ENCODE data around the gene TMEM62. TPM values are rescaled to one million over a fixed set of nuclear protein-coding genes. Genes with fewer than 3 reads are reported as not detected.

The TMEM62 gene
- total RNA-seq, 1 donor from 2014 or later = 26.1 TPM

DNA sequence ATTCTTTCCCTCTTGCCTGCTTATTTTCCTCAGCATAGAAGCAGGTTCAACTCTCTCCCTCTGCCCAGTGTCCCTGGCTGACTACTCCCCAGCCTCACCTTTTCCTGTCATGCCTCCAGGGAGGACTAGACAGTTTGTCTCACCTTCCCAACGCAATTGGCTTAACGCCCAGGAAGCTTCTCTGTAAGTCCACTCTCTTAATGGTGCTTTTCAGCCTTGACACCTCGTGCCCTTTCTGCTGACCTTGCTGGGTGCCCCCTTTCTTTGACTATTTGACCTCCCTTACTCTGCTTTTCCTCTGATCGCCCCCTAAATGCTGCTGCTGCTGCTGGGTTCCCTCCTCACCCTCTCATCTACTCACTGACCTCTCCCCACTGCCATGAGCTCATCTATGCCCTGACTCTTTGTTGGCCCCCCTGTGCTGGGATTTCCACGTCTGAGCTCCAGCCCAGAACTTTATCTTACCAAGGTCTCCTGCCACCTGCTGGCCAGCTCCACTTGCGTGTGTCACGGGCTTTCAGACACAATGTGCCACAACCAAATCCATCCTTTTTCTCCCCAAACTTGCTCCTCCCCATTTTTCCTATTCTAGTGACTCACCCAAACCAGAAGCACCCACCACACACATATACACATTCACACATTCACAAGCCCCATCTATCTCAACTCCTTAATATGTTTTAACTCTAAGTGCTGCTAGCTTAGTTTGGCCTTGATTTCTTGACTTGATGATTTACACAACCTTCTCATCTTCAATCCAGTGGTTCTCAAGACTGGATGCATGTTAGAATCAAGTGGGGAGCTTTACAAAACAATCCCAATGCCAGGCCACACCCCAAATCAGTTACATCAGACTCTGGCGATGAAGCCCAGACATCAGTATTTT is 70.9 kb downstream of the TMEM62 start:
- Histone ChIP-seq H3K36me3 (ENCODE audit: control insufficient read depth, insufficient read depth, low read length) (no peaks in the 10 kb centered on the region), H3K27me3 (ENCODE audit: control insufficient read depth, insufficient read depth, low read length) (peaks cover 9% of the 10 kb centered on the region), H3K4me3 (ENCODE audit: low read depth, low read length) (no peak overlapping the region)
- FAIRE-seq (peak; percentile 43), DNase-seq (ENCODE audit: low read depth) (peak; percentile 55)
- TF ChIP-seq, protein P1, sequence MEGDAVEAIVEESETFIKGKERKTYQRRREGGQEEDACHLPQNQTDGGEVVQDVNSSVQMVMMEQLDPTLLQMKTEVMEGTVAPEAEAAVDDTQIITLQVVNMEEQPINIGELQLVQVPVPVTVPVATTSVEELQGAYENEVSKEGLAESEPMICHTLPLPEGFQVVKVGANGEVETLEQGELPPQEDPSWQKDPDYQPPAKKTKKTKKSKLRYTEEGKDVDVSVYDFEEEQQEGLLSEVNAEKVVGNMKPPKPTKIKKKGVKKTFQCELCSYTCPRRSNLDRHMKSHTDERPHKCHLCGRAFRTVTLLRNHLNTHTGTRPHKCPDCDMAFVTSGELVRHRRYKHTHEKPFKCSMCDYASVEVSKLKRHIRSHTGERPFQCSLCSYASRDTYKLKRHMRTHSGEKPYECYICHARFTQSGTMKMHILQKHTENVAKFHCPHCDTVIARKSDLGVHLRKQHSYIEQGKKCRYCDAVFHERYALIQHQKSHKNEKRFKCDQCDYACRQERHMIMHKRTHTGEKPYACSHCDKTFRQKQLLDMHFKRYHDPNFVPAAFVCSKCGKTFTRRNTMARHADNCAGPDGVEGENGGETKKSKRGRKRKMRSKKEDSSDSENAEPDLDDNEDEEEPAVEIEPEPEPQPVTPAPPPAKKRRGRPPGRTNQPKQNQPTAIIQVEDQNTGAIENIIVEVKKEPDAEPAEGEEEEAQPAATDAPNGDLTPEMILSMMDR (IDR thresholded peaks at IDR 0.05; ENCODE audit: insufficient read depth, low read length, severe bottlenecking) = peak; percentile 83

DNA sequence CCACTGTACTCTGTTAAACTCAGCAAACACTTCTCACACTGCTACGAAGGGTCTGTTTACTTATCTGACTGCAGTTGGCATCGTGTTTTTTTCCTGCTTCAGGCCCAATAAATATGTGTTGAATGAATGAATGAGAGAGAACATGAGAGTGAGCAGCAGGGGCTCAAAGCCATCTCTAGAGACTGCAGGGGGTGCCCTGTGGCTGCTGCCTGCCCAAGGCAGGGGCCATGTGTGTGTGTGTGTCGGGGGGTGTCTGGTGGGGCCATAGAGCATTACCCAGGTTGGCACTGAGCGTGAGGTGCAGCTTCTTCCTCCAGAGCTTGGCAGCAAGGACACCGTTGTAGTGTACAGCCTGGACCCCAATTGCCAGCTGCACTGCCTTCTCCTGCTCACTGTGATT is 72.7 kb downstream of the TMEM62 start:
- Histone ChIP-seq H3K27me3 (ENCODE audit: control insufficient read depth, insufficient read depth, low read length) (peaks cover 9% of the 10 kb centered on the region), H3K4me3 (ENCODE audit: low read depth, low read length) (no peak overlapping the region), H3K36me3 (ENCODE audit: control insufficient read depth, insufficient read depth, low read length) (no peaks in the 10 kb centered on the region)
- TF ChIP-seq, protein P1 (IDR thresholded peaks at IDR 0.05; ENCODE audit: insufficient read depth, low read length, severe bottlenecking) = no peak
- FAIRE-seq (peak; percentile 18), DNase-seq (ENCODE audit: low read depth) (no peak)

DNA sequence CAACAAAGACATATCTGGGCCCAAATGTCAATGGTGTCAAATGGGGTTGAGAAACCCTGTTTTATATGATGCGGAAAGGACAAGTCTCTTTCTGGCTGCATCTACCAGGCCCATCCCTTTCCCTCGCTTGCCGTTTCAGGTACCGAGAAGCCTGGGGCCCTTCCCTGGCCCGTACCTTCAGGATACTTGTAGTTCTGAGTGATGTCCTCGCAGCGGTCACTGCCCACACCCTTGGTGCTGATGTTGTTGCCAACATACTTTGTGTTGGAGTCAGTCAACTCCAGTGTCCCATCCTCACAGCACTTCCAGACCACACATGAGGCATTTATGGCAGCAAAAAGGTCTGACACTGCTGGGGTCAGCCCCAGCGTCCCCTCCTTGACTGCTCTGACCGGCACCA is 73.6 kb downstream of the TMEM62 start:
- no peak for DNase-seq (ENCODE audit: low read depth)
- no peaks in the 10 kb centered on the region for H3K36me3 ChIP-seq (ENCODE audit: control insufficient read depth, insufficient read depth, low read length)
- no peak overlapping the region for H3K4me3 ChIP-seq (ENCODE audit: low read depth, low read length)
- peaks cover 9% of the 10 kb centered on the region for H3K27me3 ChIP-seq (ENCODE audit: control insufficient read depth, insufficient read depth, low read length)
- TF ChIP-seq, protein P1 (IDR thresholded peaks at IDR 0.05; ENCODE audit: insufficient read depth, low read length, severe bottlenecking) = no peak
- no peak for FAIRE-seq

DNA sequence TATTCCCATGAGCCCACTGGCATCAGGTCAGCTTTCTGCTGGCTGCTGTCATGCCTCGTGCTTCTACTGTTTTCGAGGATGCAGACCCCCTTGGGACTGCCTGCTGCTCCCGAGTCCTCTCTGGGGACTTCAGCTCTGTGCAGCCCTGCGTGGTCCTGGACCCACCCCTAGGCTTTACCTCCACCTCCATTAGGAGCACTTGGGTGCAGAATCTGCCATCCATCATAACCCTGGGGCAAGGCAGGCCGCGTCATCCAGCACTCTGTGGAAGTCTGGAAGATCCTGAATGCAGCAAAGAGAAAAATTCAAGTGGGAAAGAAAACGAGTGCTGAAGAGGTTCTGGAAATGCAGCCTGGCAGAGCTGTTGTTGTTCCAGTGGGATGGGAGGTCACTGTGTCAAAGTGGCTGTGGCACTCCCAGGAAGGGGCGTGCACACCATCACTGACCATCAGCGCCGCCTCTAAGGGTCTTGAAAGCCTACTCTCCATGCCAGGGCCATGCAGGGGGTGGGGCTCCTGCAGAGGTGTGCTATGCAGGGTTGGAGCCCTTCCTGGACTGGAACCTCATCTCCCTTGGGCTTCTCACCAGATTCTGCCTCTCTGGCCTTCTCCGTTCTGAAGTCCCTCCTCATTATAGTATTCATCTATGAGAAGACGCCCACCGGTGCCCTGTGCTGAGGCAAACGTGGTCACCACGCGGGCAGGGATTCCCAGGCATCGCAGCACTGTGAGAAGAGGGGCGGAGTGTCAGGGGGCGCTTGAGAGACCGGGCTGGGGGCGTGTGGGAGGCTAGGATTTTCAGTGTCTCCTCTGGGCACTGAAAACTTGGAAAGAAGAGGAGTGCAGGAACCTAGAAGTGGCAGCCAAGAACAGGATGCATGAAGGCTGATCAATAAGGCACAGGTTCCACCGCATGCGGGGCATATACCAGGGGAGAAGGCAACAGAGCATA is 74.9 kb downstream of the TMEM62 start:
- FAIRE-seq (no peak), DNase-seq (ENCODE audit: low read depth) (no peak)
- H3K27me3 ChIP-seq (ENCODE audit: control insufficient read depth, insufficient read depth, low read length) = peaks cover 9% of the 10 kb centered on the region
- H3K4me3 ChIP-seq (ENCODE audit: low read depth, low read length) = no peak overlapping the region
- no peaks in the 10 kb centered on the region for H3K36me3 ChIP-seq (ENCODE audit: control insufficient read depth, insufficient read depth, low read length)
- TF ChIP-seq, protein P1 (IDR thresholded peaks at IDR 0.05; ENCODE audit: insufficient read depth, low read length, severe bottlenecking) = no peak

DNA sequence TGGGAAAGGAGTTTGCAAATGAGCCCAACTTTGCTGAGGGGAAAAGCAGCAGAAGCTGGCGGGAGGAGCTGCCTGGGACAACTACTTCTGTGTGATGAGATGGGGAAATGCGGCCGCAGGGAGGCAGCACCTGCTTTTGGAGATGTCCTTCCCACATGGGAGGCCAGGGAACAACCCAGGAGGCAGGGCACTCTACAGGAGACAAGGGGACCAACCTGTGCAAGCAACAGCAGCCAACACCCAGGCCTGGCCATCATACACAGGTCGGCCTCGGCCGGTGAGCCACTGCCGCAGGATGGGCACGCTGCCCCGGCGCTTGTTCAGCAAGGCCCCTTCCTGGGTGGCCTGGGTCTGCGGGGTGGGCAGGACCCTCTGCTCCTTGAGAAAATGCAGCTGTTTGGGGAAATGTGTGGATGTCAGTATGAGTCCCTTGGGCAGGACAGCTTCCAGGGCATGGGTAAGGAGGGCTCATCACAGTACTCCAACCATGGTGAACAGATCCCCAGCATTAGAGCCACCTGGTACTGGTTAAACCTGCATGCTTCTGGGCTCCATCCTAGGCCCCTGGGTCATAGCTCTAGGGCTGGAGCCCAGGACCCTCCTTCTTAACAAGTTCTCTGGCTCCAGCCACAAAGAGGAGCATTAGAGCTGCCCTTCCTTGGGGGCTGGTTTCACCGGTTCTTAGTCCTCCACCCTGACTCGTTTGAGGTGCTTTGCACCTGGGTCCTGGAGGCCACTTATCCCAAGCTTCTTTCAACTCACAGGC is 75.9 kb downstream of the TMEM62 start:
- FAIRE-seq = no peak
- H3K36me3 ChIP-seq (ENCODE audit: control insufficient read depth, insufficient read depth, low read length) = no peaks in the 10 kb centered on the region
- H3K4me3 ChIP-seq (ENCODE audit: low read depth, low read length) = no peak overlapping the region
- H3K27me3 ChIP-seq (ENCODE audit: control insufficient read depth, insufficient read depth, low read length) = peaks cover 9% of the 10 kb centered on the region
- TF ChIP-seq, protein P1 (IDR thresholded peaks at IDR 0.05; ENCODE audit: insufficient read depth, low read length, severe bottlenecking) = peak; percentile 45
- DNase-seq (ENCODE audit: low read depth) = peak; percentile 23
